ENCODE measurements around the gene KCNF1. TPM values are rescaled to one million over a fixed set of nuclear protein-coding genes. Genes with fewer than 3 reads are reported as not detected.

The KCNF1 gene
- total RNA-seq, 1 experiment from 2014 or later: 3.2 TPM

- Mint-ChIP-seq H3K27ac (no peak overlapping the region), H3K9me3 (peaks cover 0 to 3% of the 10 kb centered on the region in 2 experiments; a peak in 1 of 5 replicates), H3K36me3 (ENCODE audit: insufficient read depth in 1 of 3, low read depth in 3 of 3) (no peaks in the 10 kb centered on the region; a peak in 1 of 7 replicates), H3K4me1 (peaks cover 16 to 27% of the 10 kb centered on the region in 2 experiments), H3K27me3 (ENCODE audit: low read depth) (no peaks in the 10 kb centered on the region; the same call in 1 of the 2 replicates), H3K4me3 (no peak overlapping the region)
- Histone ChIP-seq H2AK5ac (ENCODE audit: insufficient read length, low read length) (no peak overlapping the region), H2AFZ (ENCODE audit: low read length) (no peak overlapping the region), H3K56ac (ENCODE audit: insufficient read length, low read depth, low read length) (no peak overlapping the region), H4K91ac (ENCODE audit: insufficient read length, low read depth, low read length) (no peak overlapping the region), H3K9ac (ENCODE audit: extremely low read depth, insufficient read length, low read length) (no peak overlapping the region), H3K18ac (ENCODE audit: insufficient read length, low read depth, low read length) (no peak overlapping the region), H3K23me2 (ENCODE audit: insufficient read length, low read depth, low read length, poor library complexity, severe bottlenecking) (no peaks in the 10 kb centered on the region), H2BK120ac (ENCODE audit: low read depth, low read length, poor library complexity, severe bottlenecking) (no peak overlapping the region), H2BK20ac (ENCODE audit: low read depth, low read length, poor library complexity, severe bottlenecking) (no peak overlapping the region), H2BK15ac (ENCODE audit: low read depth, low read length) (no peak overlapping the region), H3K27me3 (ENCODE audit: insufficient read depth, low read length) (no peaks in the 10 kb centered on the region; the same call in 1 of the 2 replicates), H3K79me2 (ENCODE audit: insufficient read depth, low read length) (no peaks in the 10 kb centered on the region), H3K23ac (ENCODE audit: insufficient read length, low read depth, low read length) (no peak overlapping the region), H3K4ac (ENCODE audit: low read depth, low read length) (no peak overlapping the region), H4K8ac (replicated peaks; ENCODE audit: insufficient read length, low read depth, low read length) (no peak overlapping the region), H3K14ac (ENCODE audit: insufficient read depth, low read length) (no peak overlapping the region), H3K4me2 (ENCODE audit: insufficient read depth, insufficient read length, low read length) (no peak overlapping the region), H3K9me3 (ENCODE audit: control insufficient read depth, low read depth, low read length) (no peaks in the 10 kb centered on the region), H3K27ac (ENCODE audit: insufficient read length, low read depth, low read length) (no peak overlapping the region), H4K5ac (ENCODE audit: insufficient read length, low read depth, low read length) (no peak overlapping the region), H4K20me1 (ENCODE audit: control insufficient read depth, insufficient read depth, insufficient read length) (peaks cover 3% of the 10 kb centered on the region), H2BK12ac (ENCODE audit: insufficient read length, low read depth, low read length) (no peak overlapping the region), H3K4me1 (ENCODE audit: insufficient read depth, low read length) (peaks cover 5% of the 10 kb centered on the region; the same call in 1 of the 2 replicates), H3K79me1 (ENCODE audit: insufficient read depth, low read depth, low read length, poor library complexity, severe bottlenecking) (no peaks in the 10 kb centered on the region), H3T11ph (ENCODE audit: low read length) (no peak overlapping the region), H2BK5ac (ENCODE audit: insufficient read length, low read length) (no peak overlapping the region)
- no CpG with 5 or more reads among the region's 12 CpGs for WGBS (ENCODE audit: extremely low coverage, insufficient read length, low lambda C conversion rate)
- no peak for TF ChIP-seq CTCF (conservative IDR thresholded peaks at IDR 0.05)
- no peak for DNase-seq
Measured at GRCh38 chr2:10878268-10878915, 33.3 kb upstream of the KCNF1 start.

Data from H9 (cell line).